Neuronal stem cell (in vitro differentiated cells): ENCODE measurements around the gene IL5RA.

Experiments used
- DNase-seq: peaks from one replicate; pipeline ENCODE4 v3.0.0-alpha.2; 2013; ENCODE audit warnings: low spot score
- H2AFZ ChIP-seq: one replicate; pipeline ENCODE4 v1.6.1; 2013; ENCODE audit warnings: mild to moderate bottlenecking, low read length, inconsistent platforms
- H2AK5ac ChIP-seq: 2 replicates; pipeline ENCODE4 v1.6.1; 2013; ENCODE audit warnings: low read depth, mild to moderate bottlenecking, inconsistent platforms, low read length, moderate library complexity, mixed read lengths
- H2BK120ac ChIP-seq: 2 replicates; pipeline ENCODE4 v1.6.1; 2013; ENCODE audit warnings: low read depth, mild to moderate bottlenecking, inconsistent platforms, low read length, moderate library complexity, mixed read lengths
- H2BK12ac ChIP-seq: one replicate; pipeline ENCODE4 v1.6.1; 2013; ENCODE audit warnings: low read length, inconsistent platforms
- H2BK15ac ChIP-seq: 2 replicates; pipeline ENCODE4 v1.6.1; 2013; ENCODE audit warnings: mild to moderate bottlenecking, low read length, inconsistent platforms, mixed read lengths
- H2BK5ac ChIP-seq: one replicate; pipeline ENCODE4 v1.6.1; 2013; ENCODE audit warnings: inconsistent platforms, mild to moderate bottlenecking, low read length, moderate library complexity
- H3K14ac ChIP-seq: one replicate; pipeline ENCODE4 v1.6.1; 2013; ENCODE audit warnings: low read length, inconsistent platforms
- H3K18ac ChIP-seq: 2 replicates; pipeline ENCODE4 v1.6.1; 2013; ENCODE audit warnings: low read length, inconsistent platforms
- H3K23ac ChIP-seq: 2 replicates; pipeline ENCODE4 v1.6.1; 2013; ENCODE audit warnings: low read depth, mild to moderate bottlenecking, mixed read lengths, low read length, inconsistent platforms; ENCODE audit not compliant: poor library complexity
- H3K27ac ChIP-seq: replicated peaks from 3 replicates; pipeline ENCODE4 v1.5.1; 2013; ENCODE audit warnings: low read length, inconsistent platforms
- H3K27me3 ChIP-seq, 3 experiments: 2 replicates each; pipeline ENCODE4 v1.6.1; 2013; ENCODE audit warnings: low read length in 3 of 3, mild to moderate bottlenecking in 2 of 3, inconsistent platforms in 1 of 3, low read depth in 1 of 3, mixed read lengths in 1 of 3, moderate library complexity in 1 of 3; ENCODE audit not compliant: control insufficient read depth in 3 of 3, insufficient read depth in 3 of 3
- H3K36me3 ChIP-seq, 2 donors: replicated peaks in 1 of 2; 2 replicates each; pipeline ENCODE4 v1.6.1; 2013; ENCODE audit warnings: low read length in 2 of 2; ENCODE audit not compliant: control insufficient read depth in 2 of 2, insufficient read depth in 2 of 2
- H3K4ac ChIP-seq: 2 replicates; pipeline ENCODE4 v1.6.1; 2013; ENCODE audit warnings: inconsistent platforms, mild to moderate bottlenecking, low read length, moderate library complexity
- H3K4me1 ChIP-seq, 2 donors: 1 replicate in 1 of 2; 2 replicates in 1 of 2; pipeline ENCODE4 v1.6.1; 2013; ENCODE audit warnings: low read length in 2 of 2, low read depth in 1 of 2; ENCODE audit not compliant: control insufficient read depth in 2 of 2, insufficient read depth in 1 of 2
- H3K4me2 ChIP-seq: one replicate; pipeline ENCODE4 v1.6.1; 2013; ENCODE audit warnings: mild to moderate bottlenecking, low read length, inconsistent platforms; ENCODE audit not compliant: insufficient read depth, poor library complexity, severe bottlenecking
- H3K4me3 ChIP-seq, 2 donors: 2 replicates each; pipeline ENCODE4 v1.5.1; 2013; ENCODE audit warnings: low read length in 2 of 2, mild to moderate bottlenecking in 2 of 2, inconsistent platforms in 1 of 2, moderate library complexity in 1 of 2
- H3K79me1 ChIP-seq: one replicate; pipeline ENCODE4 v1.6.1; 2013; ENCODE audit warnings: low read depth, mild to moderate bottlenecking, inconsistent platforms, low read length, moderate library complexity
- H3K9ac ChIP-seq: one replicate; pipeline ENCODE4 v1.6.1; 2013; ENCODE audit warnings: mild to moderate bottlenecking, low read depth, low read length, inconsistent platforms; ENCODE audit not compliant: poor library complexity
- H3K9me3 ChIP-seq, 2 donors: replicated peaks in 1 of 2; 2 replicates each; pipeline versions ENCODE3 to v1.6.1; 2013; ENCODE audit warnings: low read length in 2 of 2, mild to moderate bottlenecking in 2 of 2, inconsistent platforms in 1 of 2, low read depth in 1 of 2, mixed read lengths in 1 of 2, moderate library complexity in 1 of 2; ENCODE audit not compliant: control insufficient read depth in 2 of 2, insufficient read depth in 1 of 2
- H4K8ac ChIP-seq: one replicate; pipeline ENCODE4 v1.6.1; 2013; ENCODE audit warnings: low read depth, mild to moderate bottlenecking, inconsistent platforms, low read length, moderate library complexity
- H4K91ac ChIP-seq: one replicate; pipeline ENCODE4 v1.6.1; 2013; ENCODE audit warnings: low read length, low read depth, mild to moderate bottlenecking, inconsistent platforms; ENCODE audit not compliant: poor library complexity
- WGBS, 2 donors: extraction: QIAGEN DNeasy Blood & Tissue Kit; methylation state at CpG; one replicate each; pipeline ENCODE4 v1.1.7; 2013; ENCODE audit warnings: missing lambda C conversion rate in 2 of 2, mixed read lengths in 1 of 2; ENCODE audit not compliant: insufficient read length in 2 of 2, insufficient replicate concordance in 1 of 2; ENCODE audit errors: extremely low coverage in 2 of 2; 5-methylcytosine and 5-hydroxymethylcytosine counted together

The IL5RA gene

DNA sequence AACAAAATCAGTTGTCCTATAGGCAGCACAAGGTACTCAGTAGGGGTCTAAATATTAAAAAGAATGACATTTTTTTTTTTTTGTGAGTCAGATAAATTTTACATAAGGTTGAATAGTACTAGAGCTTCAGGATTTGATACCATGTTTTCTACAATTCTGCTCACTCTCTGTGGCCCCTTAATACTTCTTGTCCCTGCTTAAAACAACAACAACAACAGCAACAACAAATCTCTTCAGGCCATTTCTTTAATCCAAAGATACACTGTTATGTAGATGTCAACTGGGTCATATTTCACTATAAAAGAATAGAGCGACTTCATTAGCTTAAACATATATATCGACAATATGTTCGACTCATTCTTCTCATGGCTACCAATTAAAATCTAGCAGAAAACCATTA is 3.0 kb downstream of the IL5RA start:
- Histone ChIP-seq H4K91ac (no peak overlapping the region), H3K79me1 (peaks cover 2% of the 10 kb centered on the region), H3K27me3 (peaks cover 0 to 3% (median 0%) of the 10 kb centered on the region in 3 experiments), H3K4ac (no peak overlapping the region), H4K8ac (no peak overlapping the region), H3K36me3 (no peaks in the 10 kb centered on the region), H2BK15ac (no peak overlapping the region), H3K4me2 (no peak overlapping the region), H2AK5ac (no peak overlapping the region), H2AFZ (no peak overlapping the region), H3K9me3 (no peaks in the 10 kb centered on the region), H2BK12ac (no peak overlapping the region), H3K4me1 (no peaks in the 10 kb centered on the region), H3K18ac (no peak overlapping the region), H3K23ac (no peak overlapping the region), H3K4me3 (no peak overlapping the region), H2BK5ac (no peak overlapping the region), H3K27ac (no peak overlapping the region), H3K9ac (no peak overlapping the region), H2BK120ac (no peak overlapping the region), H3K14ac (no peak overlapping the region)
- WGBS, 2 donors = no CpG with 5 or more reads among the region's 3 CpGs
- DNase-seq = no peak

DNA sequence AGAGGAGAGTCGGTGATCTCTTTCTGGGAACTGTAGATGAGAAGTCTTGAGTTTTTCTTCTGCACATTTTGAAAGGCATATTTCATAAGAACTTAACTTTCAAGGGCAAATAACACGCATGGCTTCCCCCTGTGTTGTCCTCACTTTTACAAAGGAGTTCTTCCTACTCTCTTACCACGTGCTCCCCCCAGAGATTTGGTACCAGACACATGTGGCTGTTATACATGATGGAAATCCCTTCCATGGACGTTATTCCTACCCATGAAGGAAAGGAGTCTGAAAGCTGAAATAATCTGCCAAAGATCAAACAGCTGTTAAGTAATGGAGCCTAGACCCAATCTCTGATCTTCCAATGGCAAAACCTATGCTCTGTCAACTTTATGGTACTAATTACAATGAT is 4.4 kb downstream of the IL5RA start:
- WGBS, 2 donors = no CpG with 5 or more reads among the region's 4 CpGs
- no peak overlapping the region for H3K14ac ChIP-seq
- no peak overlapping the region for H4K91ac ChIP-seq
- no peak overlapping the region for H3K9ac ChIP-seq
- H2BK120ac ChIP-seq = no peak overlapping the region
- H4K8ac ChIP-seq = no peak overlapping the region
- H2AK5ac ChIP-seq = no peak overlapping the region
- peaks cover 0 to 3% (median 0%) of the 10 kb centered on the region in 3 experiments for H3K27me3 ChIP-seq
- no peak overlapping the region for H3K4me3 ChIP-seq
- no peak overlapping the region for H3K18ac ChIP-seq
- H3K4ac ChIP-seq = no peak overlapping the region
- H3K9me3 ChIP-seq = no peaks in the 10 kb centered on the region
- peaks cover 2% of the 10 kb centered on the region for H3K79me1 ChIP-seq
- no peak overlapping the region for H2BK12ac ChIP-seq
- no peak overlapping the region for H3K27ac ChIP-seq
- no peak overlapping the region for H2BK5ac ChIP-seq
- H3K23ac ChIP-seq = no peak overlapping the region
- no peaks in the 10 kb centered on the region for H3K4me1 ChIP-seq
- H3K4me2 ChIP-seq = no peak overlapping the region
- H2BK15ac ChIP-seq = no peak overlapping the region
- H2AFZ ChIP-seq = no peak overlapping the region
- no peak for DNase-seq
- no peaks in the 10 kb centered on the region for H3K36me3 ChIP-seq

DNA sequence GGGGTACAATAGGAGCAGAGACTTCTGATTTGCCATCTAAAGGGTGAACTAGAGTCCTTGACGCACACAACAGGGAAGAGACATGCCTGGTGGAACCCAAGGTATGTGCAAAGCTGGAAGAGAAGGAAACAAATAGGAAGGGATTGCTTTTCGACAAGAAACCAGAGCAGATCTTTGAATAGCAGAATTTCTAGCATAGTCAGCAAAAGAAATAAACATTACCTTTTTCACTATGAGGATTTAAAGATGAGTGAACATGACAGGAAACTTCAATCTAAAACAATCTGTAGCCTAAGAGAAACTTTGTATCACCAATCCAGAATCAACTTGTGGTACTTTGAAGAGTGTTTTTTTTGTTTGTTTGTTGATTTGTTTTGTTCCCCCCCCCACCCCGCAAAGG is 4.9 kb downstream of the IL5RA start:
- Histone ChIP-seq H3K4me3 (no peak overlapping the region), H3K27me3 (peaks cover 0 to 3% (median 0%) of the 10 kb centered on the region in 3 experiments), H3K79me1 (peaks cover 2% of the 10 kb centered on the region), H3K4me2 (no peak overlapping the region), H4K8ac (no peak overlapping the region), H3K9ac (no peak overlapping the region), H2AK5ac (no peak overlapping the region), H2BK5ac (no peak overlapping the region), H4K91ac (no peak overlapping the region), H3K14ac (no peak overlapping the region), H2AFZ (no peak overlapping the region), H3K9me3 (no peaks in the 10 kb centered on the region), H2BK15ac (no peak overlapping the region), H2BK12ac (no peak overlapping the region), H2BK120ac (no peak overlapping the region), H3K27ac (no peak overlapping the region), H3K4me1 (no peaks in the 10 kb centered on the region), H3K4ac (no peak overlapping the region), H3K36me3 (no peaks in the 10 kb centered on the region), H3K23ac (no peak overlapping the region), H3K18ac (no peak overlapping the region)
- no CpG with 5 or more reads among the region's 3 CpGs for WGBS, 2 donors
- DNase-seq = no peak

DNA sequence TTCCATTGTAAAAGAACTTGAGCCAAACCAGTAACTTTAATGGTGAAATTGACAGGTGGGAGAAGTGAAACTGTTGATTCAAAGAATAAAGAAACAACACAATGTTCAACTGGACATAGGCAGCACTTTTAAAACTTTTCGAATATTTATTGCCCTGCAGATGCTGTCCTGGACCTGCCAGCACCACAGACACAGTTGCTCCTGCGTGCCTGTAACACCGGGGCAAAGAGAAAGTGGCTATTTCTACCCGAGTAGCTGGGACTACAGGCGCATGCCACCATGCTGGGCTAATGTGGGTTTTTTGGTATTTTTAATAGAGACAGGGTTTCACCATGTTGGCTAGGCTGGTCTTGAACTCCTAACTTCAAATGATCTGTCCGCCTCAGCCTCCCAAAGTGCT is 7.4 kb downstream of the IL5RA start:
- Histone ChIP-seq H3K4me2 (no peak overlapping the region), H3K9ac (no peak overlapping the region), H2BK15ac (no peak overlapping the region), H3K18ac (no peak overlapping the region), H3K14ac (no peak overlapping the region), H4K91ac (no peak overlapping the region), H2AK5ac (no peak overlapping the region), H2AFZ (no peak overlapping the region), H3K4me3 (no peak overlapping the region), H3K36me3 (no peaks in the 10 kb centered on the region), H3K4me1 (no peaks in the 10 kb centered on the region), H2BK5ac (no peak overlapping the region), H3K4ac (no peak overlapping the region), H4K8ac (no peak overlapping the region), H2BK120ac (no peak overlapping the region), H2BK12ac (no peak overlapping the region), H3K9me3 (no peaks in the 10 kb centered on the region), H3K27ac (no peak overlapping the region), H3K27me3 (no peaks in the 10 kb centered on the region), H3K79me1 (no peaks in the 10 kb centered on the region), H3K23ac (no peak overlapping the region)
- no peak for DNase-seq
- no CpG with 5 or more reads among the region's 6 CpGs for WGBS, 2 donors
